Nephron progenitor cell (in vitro differentiated cells): ENCODE results near the gene ANO1.
A peak's percentile ranks its signal among the peaks of the same experiment; 100 is the strongest.

Experiments
- DNase-seq: peaks from one replicate; pipeline ENCODE4 v3.0.0; 2021
- H3K27ac Mint-ChIP-seq: 2 replicates; pipeline ENCODE4 v1.8.0; 2021; ENCODE audit warnings: mild to moderate bottlenecking, moderate library complexity, mixed read lengths
- H3K27me3 Mint-ChIP-seq: 2 replicates; pipeline ENCODE4 v1.8.0; 2021; ENCODE audit warnings: mild to moderate bottlenecking, low read depth, mixed read lengths; ENCODE audit not compliant: poor library complexity
- H3K36me3 Mint-ChIP-seq: 2 replicates; pipeline ENCODE4 v1.8.0; 2021; ENCODE audit warnings: low read depth, mixed read lengths
- H3K4me1 Mint-ChIP-seq: 2 replicates; pipeline ENCODE4 v1.8.0; 2021; ENCODE audit warnings: mixed read lengths
- H3K4me3 Mint-ChIP-seq: 2 replicates; pipeline ENCODE4 v1.8.0; 2021; ENCODE audit warnings: mild to moderate bottlenecking, moderate library complexity, mixed read lengths
- H3K9me3 Mint-ChIP-seq: 2 replicates; pipeline ENCODE4 v1.8.0; 2021; ENCODE audit warnings: mild to moderate bottlenecking, moderate library complexity, mixed read lengths
- CTCF ChIP-seq: fragments of 200-600 bp; sonication (generic); IDR thresholded peaks from 2 replicates; pipeline ENCODE4 v1.5.0; 2021; ENCODE audit warnings: antibody characterized with exemption

The ANO1 gene

GRCh38 chr11:70203751-70204465, 125.8 kb downstream of the ANO1 start:
- Mint-ChIP-seq H3K9me3 (peaks cover 4% of the 10 kb centered on the region), H3K27me3 (peaks cover 19% of the 10 kb centered on the region), H3K4me1 (peaks cover 38% of the 10 kb centered on the region), H3K36me3 (peaks cover 22% of the 10 kb centered on the region), H3K27ac (peak overlapping the region; percentile 58), H3K4me3 (peak overlapping the region; percentile 96)
- no peak for TF ChIP-seq CTCF
- DNase-seq = peak; percentile 40

- Mint-ChIP-seq H3K9me3 (peaks cover 4% of the 10 kb centered on the region), H3K4me3 (peak overlapping the region; percentile 96), H3K27ac (peak overlapping the region; percentile 58), H3K27me3 (peaks cover 16% of the 10 kb centered on the region), H3K36me3 (peaks cover 27% of the 10 kb centered on the region), H3K4me1 (peaks cover 43% of the 10 kb centered on the region)
- no peak for DNase-seq
- TF ChIP-seq CTCF = no peak
These were observed 126.3 kb downstream of the ANO1 start for GRCh38 chr11:70204466-70204799.

- DNase-seq = no peak
- Mint-ChIP-seq H3K27ac (peak overlapping the region; percentile 43), H3K4me3 (peak overlapping the region; percentile 96), H3K9me3 (peaks cover under 1% of the 10 kb centered on the region), H3K27me3 (peaks cover 9% of the 10 kb centered on the region), H3K36me3 (peaks cover 33% of the 10 kb centered on the region), H3K4me1 (peaks cover 49% of the 10 kb centered on the region)
- no peak for TF ChIP-seq CTCF
These were observed 127.1 kb downstream of the ANO1 start for GRCh38 chr11:70205049-70205725.

- TF ChIP-seq CTCF = no peak
- Mint-ChIP-seq H3K4me1 (peaks cover 50% of the 10 kb centered on the region), H3K36me3 (peaks cover 35% of the 10 kb centered on the region), H3K27me3 (peaks cover 8% of the 10 kb centered on the region), H3K9me3 (no peaks in the 10 kb centered on the region), H3K4me3 (peak overlapping the region; percentile 96), H3K27ac (no peak overlapping the region)
- DNase-seq = no peak
These were observed 127.6 kb downstream of the ANO1 start for GRCh38 chr11:70205766-70206165.

DNA sequence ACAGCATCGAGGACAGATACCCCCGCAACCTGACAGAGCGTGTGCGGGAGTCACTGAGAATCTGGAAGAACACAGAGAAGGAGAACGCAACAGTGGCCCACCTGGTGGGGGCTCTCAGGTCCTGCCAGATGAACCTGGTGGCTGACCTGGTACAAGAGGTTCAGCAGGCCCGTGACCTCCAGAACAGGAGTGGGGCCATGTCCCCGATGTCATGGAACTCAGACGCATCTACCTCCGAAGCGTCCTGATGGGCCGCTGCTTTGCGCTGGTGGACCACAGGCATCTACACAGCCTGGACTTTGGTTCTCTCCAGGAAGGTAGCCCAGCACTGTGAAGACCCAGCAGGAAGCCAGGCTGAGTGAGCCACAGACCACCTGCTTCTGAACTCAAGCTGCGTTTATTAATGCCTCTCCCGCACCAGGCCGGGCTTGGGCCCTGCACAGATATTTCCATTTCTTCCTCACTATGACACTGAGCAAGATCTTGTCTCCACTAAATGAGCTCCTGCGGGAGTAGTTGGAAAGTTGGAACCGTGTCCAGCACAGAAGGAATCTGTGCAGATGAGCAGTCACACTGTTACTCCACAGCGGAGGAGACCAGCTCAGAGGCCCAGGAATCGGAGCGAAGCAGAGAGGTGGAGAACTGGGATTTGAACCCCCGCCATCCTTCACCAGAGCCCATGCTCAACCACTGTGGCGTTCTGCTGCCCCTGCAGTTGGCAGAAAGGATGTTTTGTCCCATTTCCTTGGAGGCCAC, 128.3 kb downstream of the ANO1 start:
- H3K27me3 Mint-ChIP-seq = peaks cover 8% of the 10 kb centered on the region
- no peak for TF ChIP-seq CTCF
- no peaks in the 10 kb centered on the region for H3K9me3 Mint-ChIP-seq
- H3K27ac Mint-ChIP-seq = no peak overlapping the region
- peak overlapping the region; percentile 96 for H3K4me3 Mint-ChIP-seq
- peaks cover 35% of the 10 kb centered on the region for H3K36me3 Mint-ChIP-seq
- peaks cover 50% of the 10 kb centered on the region for H3K4me1 Mint-ChIP-seq
- no peak for DNase-seq
